ENCODE data around the gene SCAMP2.

SCAMP2 gene

DNA sequence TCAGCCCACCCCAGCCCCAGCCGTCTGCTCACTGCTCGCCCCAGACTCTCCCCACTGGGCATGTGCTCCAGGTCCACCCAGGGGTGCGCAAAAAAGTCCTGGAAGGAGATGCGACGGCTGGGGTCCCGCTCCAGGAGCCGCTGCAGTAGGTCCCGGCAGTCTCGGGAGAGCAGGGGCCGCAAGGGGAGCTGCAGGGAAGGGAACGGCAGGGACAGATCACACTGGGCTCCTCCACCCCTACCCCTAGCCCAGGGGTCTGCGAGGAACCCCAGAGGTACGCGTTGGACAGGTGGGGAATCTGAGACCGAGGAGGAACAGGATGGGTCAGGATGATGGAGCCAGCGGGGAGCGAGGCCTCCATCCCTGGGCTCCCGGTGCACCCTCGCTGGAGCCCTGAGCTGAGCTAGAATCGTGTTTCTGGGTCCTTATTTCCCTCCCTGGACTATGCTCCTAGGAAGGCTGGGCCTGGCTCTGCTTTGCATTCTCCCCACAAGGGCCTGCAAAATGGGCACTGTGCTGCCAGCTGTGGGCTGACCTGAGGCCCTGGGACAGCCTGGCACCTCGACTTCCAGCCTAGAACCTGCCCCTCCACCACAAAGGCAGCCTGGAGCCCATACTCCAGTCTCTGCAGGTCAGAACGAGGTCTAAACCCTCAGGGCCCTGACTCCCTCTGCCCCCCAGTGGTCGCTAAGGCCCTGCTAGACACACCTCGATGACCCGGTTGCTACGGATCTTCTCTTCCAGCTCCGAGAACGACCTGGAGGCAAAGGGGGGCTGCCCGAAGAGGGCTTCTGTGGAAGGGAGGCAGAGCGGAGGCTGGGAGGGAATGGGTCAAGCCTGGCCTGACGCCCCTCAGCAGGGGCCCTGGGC, 33.4 kb downstream of the SCAMP2 start:
- no peak for DNase-seq (ENCODE audit: extremely low read depth in 1 of 2, low read depth in 1 of 2)

- DNase-seq (ENCODE audit: extremely low read depth in 1 of 2, low read depth in 1 of 2): no peak
Measured at GRCh38 chr15:74838746-74839525, 34.2 kb downstream of the SCAMP2 start.

DNA sequence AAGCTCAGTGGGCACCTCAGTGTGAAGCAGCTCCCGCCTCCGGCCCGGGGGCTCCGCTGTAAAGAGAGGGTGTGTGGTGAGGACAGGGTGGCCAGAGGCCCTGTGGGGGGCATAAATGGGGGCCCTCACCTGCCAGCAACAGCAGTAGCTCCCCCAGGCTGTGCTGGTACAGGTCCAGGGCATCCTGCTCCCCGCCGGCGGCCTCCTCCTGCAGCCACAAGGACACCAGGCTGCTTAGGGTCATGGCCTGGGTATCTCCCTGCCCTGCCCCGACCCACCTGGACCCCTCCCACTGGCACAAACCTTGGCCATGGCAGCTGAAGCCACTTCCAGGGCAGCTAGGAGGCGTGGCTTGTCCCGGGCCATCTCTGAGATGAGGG, 35.0 kb downstream of the SCAMP2 start:
- no peak for DNase-seq (ENCODE audit: extremely low read depth in 1 of 2, low read depth in 1 of 2)

DNA sequence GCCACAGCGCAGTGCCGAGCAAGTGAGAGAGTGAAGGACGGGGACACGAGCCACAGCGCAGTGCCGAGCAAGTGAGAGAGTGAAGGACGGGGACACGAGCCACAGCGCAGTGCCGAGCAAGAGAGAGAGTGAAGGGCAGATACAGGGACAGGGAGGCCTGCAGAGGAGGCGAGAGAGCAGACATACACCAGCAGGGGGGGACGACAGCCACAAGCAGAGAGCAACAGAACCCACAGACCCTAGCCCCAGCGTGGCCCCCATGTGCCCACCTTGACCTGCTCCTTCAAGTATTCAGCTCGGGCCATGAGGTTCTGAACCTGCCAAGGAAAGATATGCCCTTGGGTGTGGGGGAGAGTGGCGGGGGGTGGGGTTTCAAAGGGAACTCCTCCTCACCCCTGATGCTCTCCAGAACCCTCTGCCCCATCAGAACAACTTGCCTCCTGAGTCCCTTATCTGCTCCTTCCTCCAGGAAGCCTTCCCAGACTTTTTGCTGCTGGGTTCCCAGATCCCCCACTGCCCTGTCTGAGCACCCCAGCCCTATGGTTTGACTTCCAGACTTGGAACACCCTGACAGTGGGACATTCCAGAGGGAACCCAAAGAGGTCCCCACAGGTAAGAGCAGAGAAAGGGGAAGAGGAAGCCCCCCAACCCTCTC, 35.6 kb downstream of the SCAMP2 start:
- no peak for DNase-seq (ENCODE audit: extremely low read depth in 1 of 2, low read depth in 1 of 2)

DNA sequence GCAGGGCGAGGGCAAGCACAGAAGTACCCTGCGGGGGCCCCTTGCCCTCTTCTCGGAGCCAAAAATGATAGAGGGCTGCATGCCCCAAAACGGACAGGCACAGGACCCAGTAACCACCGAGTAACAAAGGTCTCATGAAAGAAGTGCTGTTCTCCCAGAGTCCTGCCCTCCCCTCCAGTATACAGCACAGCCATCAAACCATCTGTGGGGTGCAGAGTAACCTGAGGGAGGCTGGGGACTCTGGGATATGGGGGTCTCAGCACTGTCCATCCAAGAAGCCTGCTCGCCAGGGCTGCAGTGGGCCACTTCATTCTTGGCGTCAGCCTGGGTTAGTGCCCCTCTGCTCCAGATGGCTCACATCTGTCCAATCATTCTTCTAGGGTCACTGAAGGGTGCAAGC, 36.3 kb downstream of the SCAMP2 start:
- no peak for DNase-seq (ENCODE audit: extremely low read depth in 1 of 2, low read depth in 1 of 2)

DNA sequence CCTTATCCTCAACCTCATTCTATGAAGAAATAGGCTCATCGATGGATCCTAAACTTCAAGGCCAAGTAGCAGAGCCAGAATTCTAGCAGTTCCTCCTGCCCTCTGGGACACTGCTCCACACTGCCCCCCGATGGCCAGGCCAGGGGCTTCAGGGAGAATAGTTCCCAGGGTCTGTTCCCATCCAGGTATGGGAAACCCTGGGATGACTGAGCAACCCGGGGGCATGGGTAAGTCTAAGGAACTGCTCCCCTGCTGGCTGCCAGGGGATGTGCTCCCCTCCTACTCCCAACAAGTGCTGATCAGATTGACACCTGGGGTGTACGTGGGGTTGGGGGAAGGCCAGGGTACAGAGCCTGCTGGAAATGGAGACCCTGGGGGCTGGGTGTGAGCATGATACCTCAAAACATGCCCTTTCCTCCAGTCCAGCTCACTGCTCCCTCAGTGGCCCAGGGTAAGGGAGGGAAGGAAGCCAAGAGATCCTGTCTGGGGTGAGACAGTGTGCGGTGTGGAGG, 37.8 kb downstream of the SCAMP2 start:
- peak in 1 of 2 donors; percentile 18 for DNase-seq (ENCODE audit: extremely low read depth in 1 of 2, low read depth in 1 of 2)

DNA sequence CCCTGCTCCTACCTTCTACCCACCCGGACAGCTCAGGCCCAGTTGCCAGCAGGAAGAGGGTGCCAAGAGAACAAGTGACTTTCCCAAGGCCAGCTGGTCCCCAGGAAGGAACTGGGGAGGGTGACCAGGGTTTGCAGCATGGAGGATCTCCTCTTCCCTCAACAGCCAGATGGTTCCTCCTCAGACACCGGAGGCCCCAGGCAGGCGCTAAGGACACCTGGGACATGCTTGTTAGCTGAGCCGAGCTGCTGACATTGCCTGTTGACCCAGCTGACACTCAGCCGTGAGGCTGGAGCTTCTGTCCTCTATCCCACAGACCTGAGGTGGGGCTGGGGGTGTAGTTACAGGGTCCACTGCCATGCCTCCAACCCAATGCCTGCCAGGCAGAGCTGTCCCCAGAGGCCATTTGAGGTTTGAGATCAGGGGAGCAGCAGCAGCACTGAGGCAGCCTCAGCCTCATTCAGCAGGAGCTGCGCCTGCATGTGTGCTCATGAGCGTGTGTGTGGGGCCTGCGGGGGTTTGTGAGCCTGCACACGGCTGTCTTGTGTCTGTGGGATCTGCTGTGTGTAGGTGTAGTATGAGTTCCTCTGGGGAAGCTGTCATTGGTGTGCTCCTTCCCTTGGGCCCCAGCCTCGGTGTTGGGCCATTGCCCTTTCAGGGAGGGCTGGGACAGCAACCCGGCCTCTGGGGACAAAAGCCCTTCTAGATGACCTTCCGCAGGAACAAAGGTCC, 39.6 kb downstream of the SCAMP2 start:
- no peak for DNase-seq (ENCODE audit: extremely low read depth in 1 of 2, low read depth in 1 of 2)

GRCh38 chr15:74832826-74833225, 40.3 kb downstream of the SCAMP2 start:
- no peak for DNase-seq (ENCODE audit: extremely low read depth in 1 of 2, low read depth in 1 of 2)

DNA sequence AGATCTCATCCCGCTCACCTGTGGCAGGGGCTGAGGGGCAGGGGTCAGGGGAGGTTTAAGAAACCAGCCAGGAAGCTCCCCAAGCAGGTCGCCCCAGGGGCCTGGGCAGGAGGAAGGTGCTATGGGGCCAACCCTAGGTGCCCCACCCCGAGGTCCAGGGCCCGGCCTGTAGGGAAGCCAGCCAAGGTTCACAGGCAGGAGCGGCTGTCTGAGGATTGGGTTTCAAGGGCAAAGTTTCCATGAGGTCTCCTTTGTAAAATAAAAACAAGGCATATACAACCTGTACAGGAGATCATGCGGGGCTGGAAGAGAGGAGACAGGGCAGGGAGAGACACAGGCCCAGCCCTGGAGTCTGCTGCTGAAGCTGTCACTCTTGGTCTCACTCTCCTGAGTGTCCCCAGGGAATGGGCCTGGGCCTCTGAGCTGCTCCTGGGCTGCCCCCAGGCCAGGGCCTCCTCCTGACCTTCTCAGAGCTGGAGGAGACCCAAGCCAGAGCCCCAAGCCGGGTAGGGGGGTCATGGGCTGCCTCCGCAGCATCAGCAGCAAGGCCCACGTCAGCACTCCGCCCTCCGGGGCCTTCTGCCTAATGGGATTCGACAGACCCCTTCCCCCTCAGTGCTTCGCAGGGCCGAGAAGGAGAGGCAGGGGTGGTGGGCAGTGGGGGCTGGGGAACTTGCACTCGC, 41.2 kb downstream of the SCAMP2 start:
- DNase-seq (ENCODE audit: extremely low read depth in 1 of 2, low read depth in 1 of 2): no peak

DNA sequence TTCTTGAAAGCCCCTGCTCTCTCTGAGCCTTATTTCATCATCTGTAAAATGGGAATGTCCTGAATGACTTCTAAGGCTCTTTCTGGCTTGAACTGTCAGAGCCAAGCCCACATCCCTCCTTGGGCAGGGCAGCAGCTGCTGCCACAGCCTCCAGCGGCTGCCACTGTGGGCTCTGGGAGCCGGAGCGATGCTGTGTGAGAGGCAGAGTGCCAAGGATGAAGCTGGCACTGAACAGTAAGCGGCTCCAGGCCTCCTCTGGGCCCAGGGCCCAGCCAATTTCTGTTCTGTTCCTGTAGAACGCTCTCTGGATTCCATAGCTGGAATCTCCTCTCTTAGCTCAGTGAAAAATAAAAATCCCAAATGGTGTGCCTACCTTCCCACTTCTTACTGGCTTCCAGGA, 42.3 kb downstream of the SCAMP2 start:
- DNase-seq (ENCODE audit: extremely low read depth in 1 of 2, low read depth in 1 of 2): no peak

DNA sequence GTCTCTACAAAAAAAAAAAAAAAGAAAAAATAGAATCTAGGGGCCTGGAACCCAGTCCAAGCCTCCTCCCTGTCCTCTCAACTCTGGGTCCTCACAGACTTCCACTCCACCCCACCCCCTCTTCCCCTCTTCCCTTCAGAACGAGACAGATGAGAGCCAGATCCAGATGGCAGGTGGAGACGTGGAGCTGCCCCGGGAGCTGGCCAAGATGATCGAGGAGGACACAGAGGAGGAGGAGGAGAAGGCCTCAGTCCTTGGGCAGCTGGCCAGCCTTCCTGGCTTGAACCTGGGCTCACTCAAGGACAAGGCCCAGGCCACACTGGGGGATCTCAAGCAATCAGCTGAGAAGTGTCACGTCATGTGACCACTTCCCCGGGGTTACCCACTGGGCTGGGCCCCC, 43.2 kb downstream of the SCAMP2 start:
- DNase-seq (ENCODE audit: extremely low read depth in 1 of 2, low read depth in 1 of 2): no peak

GRCh38 chr15:74829486-74829885, 43.7 kb downstream of the SCAMP2 start:
- DNase-seq (ENCODE audit: extremely low read depth in 1 of 2, low read depth in 1 of 2): no peak

GRCh38 chr15:74828835-74829234, 44.3 kb downstream of the SCAMP2 start:
- DNase-seq (ENCODE audit: extremely low read depth in 1 of 2, low read depth in 1 of 2): no peak

GRCh38 chr15:74827614-74828013, 45.6 kb downstream of the SCAMP2 start:
- no peak for DNase-seq (ENCODE audit: extremely low read depth in 1 of 2, low read depth in 1 of 2)

DNA sequence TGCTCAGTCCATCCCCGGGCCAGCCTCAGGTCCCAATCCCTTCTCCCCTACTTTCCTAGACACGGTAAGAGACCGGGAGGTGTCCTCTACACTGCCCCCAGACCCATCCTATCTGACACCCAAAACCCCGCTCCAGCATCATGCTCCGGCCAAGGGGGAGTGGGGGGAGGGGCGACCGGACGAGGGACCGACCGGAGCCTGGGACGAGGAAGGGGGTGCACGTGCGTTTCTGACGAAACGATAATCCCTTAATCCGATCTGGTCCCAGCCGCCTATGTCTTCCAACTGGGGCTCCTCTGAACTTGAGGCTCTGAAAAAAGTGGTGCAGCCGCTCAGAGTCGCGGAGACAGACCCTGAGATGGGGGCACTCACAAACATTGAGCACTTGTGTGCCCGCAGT, 46.2 kb downstream of the SCAMP2 start:
- DNase-seq (ENCODE audit: extremely low read depth in 1 of 2, low read depth in 1 of 2): no peak

DNA sequence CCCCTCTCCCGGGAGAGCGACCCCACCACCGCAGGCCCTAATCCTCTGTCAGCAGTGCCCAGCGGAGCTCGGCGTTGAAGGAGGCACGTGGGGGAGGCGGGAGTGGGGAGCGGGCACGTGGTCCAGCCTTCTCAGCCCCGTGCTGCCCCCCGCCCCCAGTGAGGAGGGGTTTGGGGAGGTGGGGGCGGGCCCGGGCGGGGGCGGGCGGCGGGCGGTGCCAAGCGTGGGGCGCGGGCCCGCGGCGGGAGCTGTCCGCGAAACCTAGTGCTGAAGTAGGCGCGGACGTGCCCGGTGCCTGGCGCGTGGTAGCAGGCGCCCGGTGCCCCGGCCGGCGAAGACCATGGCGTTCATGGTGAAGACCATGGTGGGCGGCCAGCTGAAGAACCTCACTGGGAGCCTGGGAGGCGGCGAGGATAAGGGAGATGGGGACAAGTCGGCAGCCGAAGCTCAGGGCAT, 46.8 kb downstream of the SCAMP2 start, which contains the start of gene CPLX3:
Gene CPLX3, plus strand, starts transcription at position 264 of the 456 bp plus-strand sequence. Its CDS starts 77 bp downstream, at position 341.
- DNase-seq (ENCODE audit: extremely low read depth in 1 of 2, low read depth in 1 of 2): peak in 1 of 2 donors; percentile 26

DNA sequence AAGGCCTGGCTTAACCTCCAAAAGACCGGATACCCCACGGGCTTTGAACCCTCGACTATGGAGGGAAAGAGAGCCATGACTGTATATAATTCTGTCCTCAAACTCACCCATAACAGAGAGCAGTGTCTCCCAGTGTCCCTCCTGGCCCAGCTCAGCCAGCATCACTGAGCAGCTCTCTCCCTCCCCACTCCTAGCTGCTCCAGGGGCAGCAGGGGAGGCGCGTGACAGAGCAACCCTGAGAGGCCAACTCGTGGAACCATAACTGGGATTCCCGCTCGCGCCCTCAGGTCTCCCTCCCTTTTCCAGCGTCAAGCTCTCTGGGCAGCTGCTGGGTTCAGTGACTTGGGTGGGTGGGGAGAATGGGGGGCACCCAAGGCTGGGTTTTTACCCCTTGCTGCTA, 47.3 kb downstream of the SCAMP2 start:
- DNase-seq (ENCODE audit: extremely low read depth in 1 of 2, low read depth in 1 of 2): no peak

GRCh38 chr15:74824976-74825375, 48.2 kb downstream of the SCAMP2 start:
- no peak for DNase-seq (ENCODE audit: extremely low read depth in 1 of 2, low read depth in 1 of 2)

DNA sequence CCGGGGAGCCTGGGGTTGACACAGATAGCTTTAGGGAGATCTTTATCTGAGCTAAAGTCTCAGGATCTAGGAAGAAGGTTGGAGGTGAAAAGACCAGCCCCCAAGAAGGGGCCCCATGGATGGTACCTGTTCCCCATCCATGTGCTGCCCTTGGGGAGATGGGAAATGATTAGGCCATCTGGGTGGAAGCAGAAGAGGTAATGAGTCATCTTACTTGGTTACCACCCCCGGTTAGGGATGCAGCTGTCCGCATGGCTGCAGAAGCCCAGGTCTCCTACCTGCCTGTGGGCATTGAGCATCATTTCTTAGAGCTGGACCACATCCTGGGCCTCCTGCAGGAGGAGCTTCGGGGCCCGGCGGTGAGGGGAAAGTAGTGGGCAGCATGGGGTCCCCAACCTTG, 49.8 kb downstream of the SCAMP2 start:
- DNase-seq (ENCODE audit: extremely low read depth in 1 of 2, low read depth in 1 of 2): no peak

- no peak for DNase-seq (ENCODE audit: extremely low read depth in 1 of 2, low read depth in 1 of 2)
Measured at GRCh38 chr15:74822233-74822632, 50.9 kb downstream of the SCAMP2 start.
